ENCODE measurements around the gene KRTAP4-11. TPM values are rescaled to one million over a fixed set of nuclear protein-coding genes. Genes with fewer than 3 reads are reported as not detected.

The KRTAP4-11 gene
- total and polyA plus RNA-seq, 10 of the 15 experiments (the other 5 are each of a cell fraction or from before 2014, with no cell fraction given), result not detected

DNA sequence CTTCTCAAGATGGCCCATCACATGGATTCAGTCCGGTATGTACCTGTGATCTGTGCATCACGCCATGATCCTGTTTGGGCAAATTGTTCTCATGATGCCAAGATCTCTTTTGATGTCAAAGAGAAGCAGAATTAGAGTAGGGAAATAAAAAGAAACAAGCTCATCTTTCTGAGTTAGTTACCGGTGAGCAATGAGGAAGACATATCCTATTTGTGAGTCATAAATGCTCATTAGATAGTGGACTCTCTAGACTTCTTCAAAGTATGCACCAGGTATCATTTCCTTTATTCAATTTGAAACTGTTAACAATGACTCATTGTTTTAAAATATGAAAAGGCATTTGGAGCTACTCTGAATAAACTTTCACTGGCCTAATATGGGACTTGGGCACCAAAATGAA, 13.8 kb upstream of the KRTAP4-11 start:
- ATAC-seq (peak; percentile 67), FAIRE-seq (no peak), DNase-seq (ENCODE audit: low read depth, low spot score) (no peak)
- H3K9me3 ChIP-seq (replicated peaks; ENCODE audit: control insufficient read depth, insufficient read depth, low read length), result no peaks in the 10 kb centered on the region
- H4K20me1 ChIP-seq (ENCODE audit: control insufficient read depth, insufficient read depth), result no peaks in the 10 kb centered on the region
- in situ Hi-C loops (cut with MboI) (no loop called here), intact Hi-C loops (cut with micrococcal nuclease; ENCODE audit: unreplicated experiment) (no loop called here)
- SMC1A ChIA-PET (ENCODE audit: uncharacterized antibody, unreplicated experiment), result no interaction called here
- CTCF ChIA-PET, result no interaction called here
- no peak overlapping the region for H3K4me3 ChIP-seq
- RAD21 ChIA-PET (ENCODE audit: unreplicated experiment), result no interaction called here
- H3K9ac ChIP-seq (ENCODE audit: control insufficient read depth, insufficient read depth, low read length), result no peak overlapping the region
- no TSS peak for BruUV-seq (replicated peaks)
- no peaks in the 10 kb centered on the region for H3K36me3 ChIP-seq (ENCODE audit: control insufficient read depth in 2 of 2, insufficient read depth in 2 of 2, low read length in 1 of 2)
- H2AFZ ChIP-seq (ENCODE audit: control insufficient read depth, low read depth, low read length), result no peak overlapping the region
- H3K79me2 ChIP-seq (ENCODE audit: control insufficient read depth, insufficient read depth, low read length), result no peaks in the 10 kb centered on the region
- H3K4me1 ChIP-seq (ENCODE audit: control insufficient read depth, insufficient read depth, low read length), result no peaks in the 10 kb centered on the region
- no peak overlapping the region for H3K4me2 ChIP-seq (ENCODE audit: control insufficient read depth, insufficient read depth)
- H3K27ac ChIP-seq (ENCODE audit: control insufficient read depth, insufficient read depth), result no peak overlapping the region
- POLR2A ChIA-PET, result no interaction called here
- peak; percentile 35; the same call in 1 of the 2 replicates for TF ChIP-seq MTA2 (IDR thresholded peaks at IDR 0.05; ENCODE audit: low read depth)
- TF ChIP-seq JUNB (IDR thresholded peaks at IDR 0.05), result peak; percentile 76
- TF ChIP-seq, protein P1, sequence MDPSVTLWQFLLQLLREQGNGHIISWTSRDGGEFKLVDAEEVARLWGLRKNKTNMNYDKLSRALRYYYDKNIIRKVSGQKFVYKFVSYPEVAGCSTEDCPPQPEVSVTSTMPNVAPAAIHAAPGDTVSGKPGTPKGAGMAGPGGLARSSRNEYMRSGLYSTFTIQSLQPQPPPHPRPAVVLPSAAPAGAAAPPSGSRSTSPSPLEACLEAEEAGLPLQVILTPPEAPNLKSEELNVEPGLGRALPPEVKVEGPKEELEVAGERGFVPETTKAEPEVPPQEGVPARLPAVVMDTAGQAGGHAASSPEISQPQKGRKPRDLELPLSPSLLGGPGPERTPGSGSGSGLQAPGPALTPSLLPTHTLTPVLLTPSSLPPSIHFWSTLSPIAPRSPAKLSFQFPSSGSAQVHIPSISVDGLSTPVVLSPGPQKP (IDR thresholded peaks at IDR 0.05; ENCODE audit: low read depth, low read length), result no peak
- TF ChIP-seq, protein P2, sequence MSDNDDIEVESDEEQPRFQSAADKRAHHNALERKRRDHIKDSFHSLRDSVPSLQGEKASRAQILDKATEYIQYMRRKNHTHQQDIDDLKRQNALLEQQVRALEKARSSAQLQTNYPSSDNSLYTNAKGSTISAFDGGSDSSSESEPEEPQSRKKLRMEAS (IDR thresholded peaks at IDR 0.05; ENCODE audit: low read depth, low read length), result no peak
- 0 out of 2 replicates have a peak, but pooled peaks have one; percentile 45 for TF ChIP-seq TCF7 (IDR thresholded peaks at IDR 0.05; ENCODE audit: borderline replicate concordance)
- no peak for TF ChIP-seq BHLHE40 (IDR thresholded peaks at IDR 0.05; ENCODE audit: borderline replicate concordance in 1 of 2, low read depth in 2 of 2, low read length in 1 of 2)
- TF ChIP-seq RFX5 (IDR thresholded peaks at IDR 0.05; ENCODE audit: low read depth, low read length), result no peak
- TF ChIP-seq SPI1 (IDR thresholded peaks at IDR 0.05; ENCODE audit: borderline replicate concordance, insufficient read depth, low read depth, low read length), result no peak
- TF ChIP-seq KAT2A (conservative IDR thresholded peaks at IDR 0.05; ENCODE audit: control insufficient read depth, low read depth, low read length), result no peak
- peak in 1 of 2 experiments; percentile 62; a peak in 1 of 4 replicates for TF ChIP-seq ETV6 (conservative IDR thresholded peaks at IDR 0.05 in 1 of 2, IDR thresholded peaks at IDR 0.05 in 1 of 2; ENCODE audit: borderline replicate concordance in 1 of 2, low read depth in 1 of 2)
- 28% methylated on average over 3 of the region's 3 CpGs for WGBS (ENCODE audit: insufficient coverage, insufficient replicate concordance, low lambda C conversion rate, missing lambda C conversion rate)
- no peaks in the 10 kb centered on the region for H3K27me3 ChIP-seq (replicated peaks in 1 of 2; ENCODE audit: control insufficient read depth in 2 of 2, insufficient read depth in 2 of 2, low read length in 1 of 2)
